IMR-90 (cell line): ENCODE results near the gene C8A.

Experiments
- MXI1 ChIP-seq: IDR thresholded peaks from 2 replicates; pipeline ENCODE4 v1.6.1; 2012; ENCODE audit warnings: low read depth, mild to moderate bottlenecking, low read length, moderate library complexity, borderline replicate concordance
- POLR2A ChIP-seq: IDR thresholded peaks from 2 replicates; pipeline ENCODE4 v1.6.1; 2012; ENCODE audit warnings: mild to moderate bottlenecking, low read depth, low read length
- RAD21 ChIP-seq: IDR thresholded peaks from 2 replicates; pipeline ENCODE4 v1.6.1; 2012; ENCODE audit warnings: low read length, improper control_type of control experiment
- TF ChIP-seq, protein P1 (sequence below): conservative IDR thresholded peaks from 2 replicates; pipeline ENCODE4 v1.5.1; 2012; ENCODE audit warnings: mild to moderate bottlenecking, low read depth, low read length, improper control_type of control experiment
- TF ChIP-seq, protein P2 (sequence below): fragments of 150-350 bp; IDR thresholded peaks from 2 replicates; pipeline ENCODE4 v1.6.1; 2017; ENCODE audit warnings: mild to moderate bottlenecking, antibody characterized with exemption, low read length, low read depth

GRCh38 chr1:56898005-56898373 is 43.4 kb downstream of the C8A start:
- TF ChIP-seq, protein P1, sequence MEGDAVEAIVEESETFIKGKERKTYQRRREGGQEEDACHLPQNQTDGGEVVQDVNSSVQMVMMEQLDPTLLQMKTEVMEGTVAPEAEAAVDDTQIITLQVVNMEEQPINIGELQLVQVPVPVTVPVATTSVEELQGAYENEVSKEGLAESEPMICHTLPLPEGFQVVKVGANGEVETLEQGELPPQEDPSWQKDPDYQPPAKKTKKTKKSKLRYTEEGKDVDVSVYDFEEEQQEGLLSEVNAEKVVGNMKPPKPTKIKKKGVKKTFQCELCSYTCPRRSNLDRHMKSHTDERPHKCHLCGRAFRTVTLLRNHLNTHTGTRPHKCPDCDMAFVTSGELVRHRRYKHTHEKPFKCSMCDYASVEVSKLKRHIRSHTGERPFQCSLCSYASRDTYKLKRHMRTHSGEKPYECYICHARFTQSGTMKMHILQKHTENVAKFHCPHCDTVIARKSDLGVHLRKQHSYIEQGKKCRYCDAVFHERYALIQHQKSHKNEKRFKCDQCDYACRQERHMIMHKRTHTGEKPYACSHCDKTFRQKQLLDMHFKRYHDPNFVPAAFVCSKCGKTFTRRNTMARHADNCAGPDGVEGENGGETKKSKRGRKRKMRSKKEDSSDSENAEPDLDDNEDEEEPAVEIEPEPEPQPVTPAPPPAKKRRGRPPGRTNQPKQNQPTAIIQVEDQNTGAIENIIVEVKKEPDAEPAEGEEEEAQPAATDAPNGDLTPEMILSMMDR, result no peak
- no peak for TF ChIP-seq RAD21
- no peak for TF ChIP-seq POLR2A
- TF ChIP-seq, protein P2, sequence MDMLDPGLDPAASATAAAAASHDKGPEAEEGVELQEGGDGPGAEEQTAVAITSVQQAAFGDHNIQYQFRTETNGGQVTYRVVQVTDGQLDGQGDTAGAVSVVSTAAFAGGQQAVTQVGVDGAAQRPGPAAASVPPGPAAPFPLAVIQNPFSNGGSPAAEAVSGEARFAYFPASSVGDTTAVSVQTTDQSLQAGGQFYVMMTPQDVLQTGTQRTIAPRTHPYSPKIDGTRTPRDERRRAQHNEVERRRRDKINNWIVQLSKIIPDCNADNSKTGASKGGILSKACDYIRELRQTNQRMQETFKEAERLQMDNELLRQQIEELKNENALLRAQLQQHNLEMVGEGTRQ, result no peak
- no peak for TF ChIP-seq MXI1
